Measurements from ENCODE around the gene TOLLIP.

TOLLIP gene

GRCh38 chr11:1346669-1347390 lies 37.4 kb upstream of the TOLLIP start:
- Histone ChIP-seq H3K79me2 (no peaks in the 10 kb centered on the region), H3K9ac (no peak overlapping the region), H3K4me1 (no peaks in the 10 kb centered on the region), H3K4me3 (ENCODE audit: low read depth, low read length) (no peak overlapping the region), H3K36me3 (ENCODE audit: control insufficient read depth, insufficient read depth, low read length) (no peaks in the 10 kb centered on the region), H2AFZ (no peak overlapping the region), H3K9me3 (ENCODE audit: control insufficient read depth, low read length) (no peaks in the 10 kb centered on the region), H3K27me3 (ENCODE audit: control insufficient read depth, insufficient read depth, low read length) (no peaks in the 10 kb centered on the region), H3K27ac (no peak overlapping the region), H3K4me2 (ENCODE audit: low read length) (no peak overlapping the region)
- TF ChIP-seq, protein P1, sequence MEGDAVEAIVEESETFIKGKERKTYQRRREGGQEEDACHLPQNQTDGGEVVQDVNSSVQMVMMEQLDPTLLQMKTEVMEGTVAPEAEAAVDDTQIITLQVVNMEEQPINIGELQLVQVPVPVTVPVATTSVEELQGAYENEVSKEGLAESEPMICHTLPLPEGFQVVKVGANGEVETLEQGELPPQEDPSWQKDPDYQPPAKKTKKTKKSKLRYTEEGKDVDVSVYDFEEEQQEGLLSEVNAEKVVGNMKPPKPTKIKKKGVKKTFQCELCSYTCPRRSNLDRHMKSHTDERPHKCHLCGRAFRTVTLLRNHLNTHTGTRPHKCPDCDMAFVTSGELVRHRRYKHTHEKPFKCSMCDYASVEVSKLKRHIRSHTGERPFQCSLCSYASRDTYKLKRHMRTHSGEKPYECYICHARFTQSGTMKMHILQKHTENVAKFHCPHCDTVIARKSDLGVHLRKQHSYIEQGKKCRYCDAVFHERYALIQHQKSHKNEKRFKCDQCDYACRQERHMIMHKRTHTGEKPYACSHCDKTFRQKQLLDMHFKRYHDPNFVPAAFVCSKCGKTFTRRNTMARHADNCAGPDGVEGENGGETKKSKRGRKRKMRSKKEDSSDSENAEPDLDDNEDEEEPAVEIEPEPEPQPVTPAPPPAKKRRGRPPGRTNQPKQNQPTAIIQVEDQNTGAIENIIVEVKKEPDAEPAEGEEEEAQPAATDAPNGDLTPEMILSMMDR (IDR thresholded peaks at IDR 0.05), result no peak

DNA sequence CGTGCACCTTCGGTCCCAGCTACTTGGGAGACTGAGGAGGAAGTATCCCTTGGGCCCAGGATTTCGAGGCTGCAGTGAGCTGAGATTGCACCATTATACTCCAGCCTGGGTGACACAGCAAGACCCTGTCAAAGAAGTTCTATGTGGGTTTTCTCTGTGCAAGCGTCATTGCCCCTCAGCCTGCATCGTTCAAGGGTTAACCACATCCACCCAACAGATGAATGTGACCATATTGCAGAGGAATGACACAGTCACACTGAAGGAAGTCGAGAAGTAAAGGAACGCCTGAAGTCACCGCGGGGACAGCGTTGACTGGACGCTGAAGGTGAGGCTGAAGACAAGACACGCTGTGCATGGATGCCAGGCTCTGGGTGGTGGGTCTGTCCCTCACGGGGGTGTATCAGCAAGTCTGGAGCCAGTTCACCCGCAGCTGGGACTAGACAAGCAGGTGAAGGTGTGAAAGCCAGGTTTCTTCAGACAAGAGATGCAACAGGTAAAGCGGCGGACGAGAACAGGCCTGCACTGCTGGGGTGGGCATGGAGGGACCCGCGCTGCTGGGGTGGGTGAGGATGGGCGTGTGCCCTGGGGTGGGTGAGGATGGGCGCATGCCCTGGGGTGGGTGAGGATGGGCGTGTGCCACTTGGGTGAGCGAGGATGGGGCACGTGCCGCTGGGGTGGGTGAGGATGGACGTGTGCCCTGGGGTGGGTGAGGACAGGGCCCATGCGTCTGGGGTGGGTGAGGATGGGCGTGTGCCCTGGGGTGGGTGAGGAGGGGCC lies 36.5 kb upstream of the TOLLIP start:
- Histone ChIP-seq H3K9me3 (ENCODE audit: control insufficient read depth, low read length) (no peaks in the 10 kb centered on the region), H3K4me2 (ENCODE audit: low read length) (no peak overlapping the region), H3K4me3 (ENCODE audit: low read depth, low read length) (no peak overlapping the region), H3K9ac (no peak overlapping the region), H3K4me1 (no peaks in the 10 kb centered on the region), H3K27me3 (ENCODE audit: control insufficient read depth, insufficient read depth, low read length) (no peaks in the 10 kb centered on the region), H2AFZ (no peak overlapping the region), H3K27ac (no peak overlapping the region), H3K36me3 (ENCODE audit: control insufficient read depth, insufficient read depth, low read length) (no peaks in the 10 kb centered on the region), H3K79me2 (no peaks in the 10 kb centered on the region)
- TF ChIP-seq, protein P1 (IDR thresholded peaks at IDR 0.05), result no peak

GRCh38 chr11:1344056-1344635 lies 34.7 kb upstream of the TOLLIP start:
- H3K4me3 ChIP-seq (ENCODE audit: low read depth, low read length), result no peak overlapping the region

DNA sequence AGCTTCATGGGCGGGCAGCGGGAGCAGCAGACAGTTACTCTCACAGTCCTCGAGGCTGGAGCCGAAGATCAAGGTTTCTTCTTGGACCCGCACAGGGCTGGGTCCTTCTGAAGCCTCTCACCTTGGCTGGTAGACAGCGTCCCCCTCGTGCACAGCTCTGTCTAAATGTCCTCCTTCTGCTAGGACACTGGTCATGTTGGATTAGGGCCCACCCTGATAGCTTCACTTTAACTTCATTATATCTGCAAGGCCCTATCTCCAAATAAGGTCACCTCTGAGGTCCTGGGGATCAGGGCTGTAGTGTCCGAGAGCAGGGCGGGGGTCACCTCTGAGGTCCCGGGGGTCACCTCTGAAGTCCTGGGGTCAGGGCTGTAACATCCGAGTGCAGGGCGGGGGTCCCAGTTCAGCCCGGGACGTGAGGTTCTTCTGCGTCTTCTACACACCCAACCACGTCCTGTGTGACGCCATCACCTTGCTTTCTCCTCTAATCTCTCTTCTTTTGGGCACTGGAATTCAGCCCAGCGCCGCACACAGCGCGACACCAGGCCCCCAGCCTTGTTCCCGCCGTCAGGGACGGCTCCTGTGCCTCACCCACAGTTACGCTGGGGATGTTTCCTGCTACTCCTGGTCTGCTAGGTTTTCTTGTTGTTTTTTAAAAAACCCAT lies 34.1 kb upstream of the TOLLIP start:
- Histone ChIP-seq H2AFZ (peak overlapping the region; percentile 58), H3K27ac (peak overlapping the region; percentile 15), H3K9ac (no peak overlapping the region), H3K27me3 (ENCODE audit: control insufficient read depth, insufficient read depth, low read length) (no peaks in the 10 kb centered on the region), H3K36me3 (ENCODE audit: control insufficient read depth, insufficient read depth, low read length) (no peaks in the 10 kb centered on the region), H3K79me2 (no peaks in the 10 kb centered on the region), H3K4me2 (ENCODE audit: low read length) (peak overlapping the region; percentile 8), H3K9me3 (ENCODE audit: control insufficient read depth, low read length) (no peaks in the 10 kb centered on the region), H3K4me3 (ENCODE audit: low read depth, low read length) (no peak overlapping the region), H3K4me1 (no peaks in the 10 kb centered on the region)
- TF ChIP-seq, protein P1 (IDR thresholded peaks at IDR 0.05), result no peak

More at GRCh38 chr11:1344056-1344635, 34.7 kb upstream of the TOLLIP start:
- Histone ChIP-seq H3K27me3 (ENCODE audit: control insufficient read depth, insufficient read depth, low read length) (no peaks in the 10 kb centered on the region), H3K4me2 (ENCODE audit: low read length) (peak overlapping the region; percentile 8), H3K9ac (no peak overlapping the region), H3K79me2 (no peaks in the 10 kb centered on the region), H3K36me3 (ENCODE audit: control insufficient read depth, insufficient read depth, low read length) (no peaks in the 10 kb centered on the region), H3K9me3 (ENCODE audit: control insufficient read depth, low read length) (no peaks in the 10 kb centered on the region), H3K4me1 (no peaks in the 10 kb centered on the region), H3K27ac (peak overlapping the region; percentile 15), H2AFZ (peak overlapping the region; percentile 58)
- TF ChIP-seq, protein P1 (IDR thresholded peaks at IDR 0.05), result no peak

Data from parathyroid adenoma (tissue), 2 donors.